ENCODE measurements around the gene AHSA1. TPM values are rescaled to one million over a fixed set of nuclear protein-coding genes. Genes with fewer than 3 reads are reported as not detected.

The AHSA1 gene
- total RNA-seq, 6 experiments from 2014 or later: 155 to 219 (median 178) TPM

DNA sequence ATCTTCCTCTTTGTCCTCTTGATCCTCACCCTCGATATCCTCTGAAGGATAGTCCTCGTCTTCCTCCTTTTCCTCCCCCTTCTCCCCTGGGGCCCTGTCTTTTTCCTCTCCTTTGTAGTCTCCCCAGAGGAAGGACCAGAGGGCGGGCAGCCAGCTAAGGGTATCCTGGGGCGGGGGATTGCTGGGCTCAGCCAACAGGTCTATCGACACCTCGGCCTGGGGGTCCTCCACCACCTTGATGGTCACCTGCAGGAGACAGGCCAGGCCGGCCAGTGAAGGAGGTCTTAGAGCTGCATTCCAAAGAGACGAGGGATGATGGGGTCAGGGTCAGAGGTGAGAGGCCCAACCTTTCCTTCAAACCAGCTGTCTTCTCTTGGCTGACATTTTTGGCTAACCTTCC is 24.5 kb downstream of the AHSA1 start:
- Mint-ChIP-seq H3K9me3 (no peaks in the 10 kb centered on the region), H3K36me3 (ENCODE audit: low read depth) (no peaks in the 10 kb centered on the region), H3K4me3 (no peak overlapping the region), H3K27ac (no peak overlapping the region), H3K4me1 (ENCODE audit: low read depth) (peaks cover 15% of the 10 kb centered on the region), H3K27me3 (ENCODE audit: insufficient read depth) (peaks cover 3% of the 10 kb centered on the region)
- TF ChIP-seq, protein P1, sequence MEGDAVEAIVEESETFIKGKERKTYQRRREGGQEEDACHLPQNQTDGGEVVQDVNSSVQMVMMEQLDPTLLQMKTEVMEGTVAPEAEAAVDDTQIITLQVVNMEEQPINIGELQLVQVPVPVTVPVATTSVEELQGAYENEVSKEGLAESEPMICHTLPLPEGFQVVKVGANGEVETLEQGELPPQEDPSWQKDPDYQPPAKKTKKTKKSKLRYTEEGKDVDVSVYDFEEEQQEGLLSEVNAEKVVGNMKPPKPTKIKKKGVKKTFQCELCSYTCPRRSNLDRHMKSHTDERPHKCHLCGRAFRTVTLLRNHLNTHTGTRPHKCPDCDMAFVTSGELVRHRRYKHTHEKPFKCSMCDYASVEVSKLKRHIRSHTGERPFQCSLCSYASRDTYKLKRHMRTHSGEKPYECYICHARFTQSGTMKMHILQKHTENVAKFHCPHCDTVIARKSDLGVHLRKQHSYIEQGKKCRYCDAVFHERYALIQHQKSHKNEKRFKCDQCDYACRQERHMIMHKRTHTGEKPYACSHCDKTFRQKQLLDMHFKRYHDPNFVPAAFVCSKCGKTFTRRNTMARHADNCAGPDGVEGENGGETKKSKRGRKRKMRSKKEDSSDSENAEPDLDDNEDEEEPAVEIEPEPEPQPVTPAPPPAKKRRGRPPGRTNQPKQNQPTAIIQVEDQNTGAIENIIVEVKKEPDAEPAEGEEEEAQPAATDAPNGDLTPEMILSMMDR (IDR thresholded peaks at IDR 0.05): no peak
- no peak for DNase-seq

DNA sequence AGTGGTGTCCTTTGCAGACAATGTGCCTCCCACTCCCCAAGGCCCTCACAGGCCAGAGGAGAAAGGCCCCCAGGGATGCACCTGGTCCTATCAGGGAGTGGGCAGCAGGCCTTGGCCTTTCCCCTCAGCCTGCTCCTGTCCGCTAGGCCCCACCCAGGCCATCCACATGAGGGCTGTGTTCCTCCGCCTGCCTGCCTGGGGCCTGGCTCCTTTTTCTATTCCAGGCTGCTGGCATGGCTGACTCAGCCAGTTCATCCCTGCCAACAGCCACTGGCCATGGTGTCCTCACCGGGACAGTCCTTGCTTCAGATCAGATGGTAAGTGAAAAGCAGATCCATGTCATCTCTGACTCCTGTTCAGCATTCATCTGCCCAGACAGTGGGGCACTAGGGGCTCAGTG is 27.4 kb downstream of the AHSA1 start:
- no peaks in the 10 kb centered on the region for H3K36me3 Mint-ChIP-seq (ENCODE audit: low read depth)
- H3K27ac Mint-ChIP-seq: no peak overlapping the region
- H3K9me3 Mint-ChIP-seq: no peaks in the 10 kb centered on the region
- peak; percentile 24 for DNase-seq
- H3K4me1 Mint-ChIP-seq (ENCODE audit: low read depth): peaks cover 15% of the 10 kb centered on the region
- no peak overlapping the region for H3K4me3 Mint-ChIP-seq
- H3K27me3 Mint-ChIP-seq (ENCODE audit: insufficient read depth): peaks cover 3% of the 10 kb centered on the region
- TF ChIP-seq, protein P1 (IDR thresholded peaks at IDR 0.05): no peak

DNA sequence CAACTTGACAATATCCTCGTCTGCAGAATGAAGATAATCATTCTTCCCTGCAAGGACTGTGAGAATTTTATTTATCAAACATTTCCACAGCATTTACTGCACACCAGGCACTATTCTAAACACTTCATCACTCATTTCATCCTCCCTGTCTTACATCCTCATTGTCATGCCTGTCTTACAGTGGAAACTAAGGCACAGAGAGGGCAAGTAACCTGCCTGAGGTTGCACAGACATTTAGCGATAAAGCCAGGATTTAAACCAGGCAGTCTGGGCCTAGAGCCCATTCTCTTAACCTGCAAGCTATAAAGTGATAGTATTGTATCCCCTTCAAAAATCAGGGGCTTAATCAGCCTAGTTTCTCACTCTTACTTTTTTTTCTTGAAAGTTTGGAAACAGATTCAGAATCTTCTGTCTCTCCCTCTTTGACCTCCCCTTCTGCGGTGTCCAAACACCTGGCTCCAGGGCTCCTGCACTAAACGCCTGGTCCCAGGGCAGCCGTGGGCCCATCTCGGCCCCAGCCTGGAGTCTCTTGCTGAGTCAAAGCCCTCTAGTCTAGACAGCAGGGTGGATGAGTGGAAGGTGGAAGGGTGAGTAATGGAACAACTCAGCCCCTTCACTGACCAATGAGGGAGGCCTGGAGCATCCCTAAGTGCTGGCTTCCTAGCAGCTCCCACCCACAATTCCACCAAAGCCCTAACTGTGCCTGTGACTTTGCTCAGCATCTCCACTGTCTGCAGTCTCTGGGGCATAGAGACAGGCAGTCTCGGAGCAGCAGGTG is 28.2 kb downstream of the AHSA1 start:
- DNase-seq: peak; percentile 78
- TF ChIP-seq, protein P1 (IDR thresholded peaks at IDR 0.05): no peak
- Mint-ChIP-seq H3K27ac (peak overlapping the region; percentile 58), H3K9me3 (no peaks in the 10 kb centered on the region), H3K4me3 (no peak overlapping the region), H3K4me1 (ENCODE audit: low read depth) (peaks cover 15% of the 10 kb centered on the region), H3K36me3 (ENCODE audit: low read depth) (no peaks in the 10 kb centered on the region), H3K27me3 (ENCODE audit: insufficient read depth) (peaks cover 3% of the 10 kb centered on the region)

DNA sequence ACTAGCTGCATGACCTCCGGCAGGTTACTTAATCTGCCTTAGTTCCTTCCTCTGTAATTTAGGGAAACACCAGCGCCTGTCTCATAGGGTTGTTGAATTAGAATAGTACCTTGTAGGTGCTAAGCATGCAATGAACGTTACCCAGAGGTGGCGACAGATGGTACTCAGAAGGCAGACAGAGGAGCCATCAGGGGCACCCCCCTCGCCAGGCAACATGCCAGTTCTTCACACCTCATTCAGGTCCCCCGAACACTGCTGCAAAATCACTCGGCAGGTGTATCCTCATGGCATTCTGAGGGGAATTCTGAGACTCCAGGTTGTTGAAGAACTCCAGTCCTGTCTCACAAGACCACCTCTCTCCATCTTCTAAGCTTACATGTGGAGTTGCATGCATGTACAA is 30.7 kb downstream of the AHSA1 start:
- peaks cover 15% of the 10 kb centered on the region for H3K4me1 Mint-ChIP-seq (ENCODE audit: low read depth)
- TF ChIP-seq, protein P1 (IDR thresholded peaks at IDR 0.05): no peak
- no peaks in the 10 kb centered on the region for H3K9me3 Mint-ChIP-seq
- H3K27ac Mint-ChIP-seq: no peak overlapping the region
- no peaks in the 10 kb centered on the region for H3K36me3 Mint-ChIP-seq (ENCODE audit: low read depth)
- no peak for DNase-seq
- peaks cover 3% of the 10 kb centered on the region for H3K27me3 Mint-ChIP-seq (ENCODE audit: insufficient read depth)
- no peak overlapping the region for H3K4me3 Mint-ChIP-seq

DNA sequence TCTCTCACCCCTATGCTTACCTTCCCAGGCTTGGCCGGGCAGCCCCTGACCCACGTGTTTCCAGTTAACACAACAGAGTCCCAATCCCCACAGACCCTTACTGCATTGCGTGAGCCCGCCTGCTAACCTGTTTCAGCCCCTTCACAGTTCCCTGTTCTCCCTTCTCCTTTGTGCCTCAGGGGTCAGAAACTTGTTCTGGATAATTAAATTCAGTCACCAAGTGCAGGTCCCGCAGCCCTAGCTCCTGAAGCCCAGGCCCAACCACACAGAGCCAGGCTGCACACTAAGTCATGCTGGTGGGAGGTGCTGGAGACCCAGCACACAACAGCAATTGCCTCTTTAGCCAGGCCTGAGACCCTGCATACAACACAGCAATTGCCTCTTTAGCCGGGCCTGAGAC is 31.1 kb downstream of the AHSA1 start:
- H3K4me3 Mint-ChIP-seq: no peak overlapping the region
- peaks cover 15% of the 10 kb centered on the region for H3K4me1 Mint-ChIP-seq (ENCODE audit: low read depth)

More for the DNA sequence above, 31.1 kb downstream of the AHSA1 start:
- H3K9me3 Mint-ChIP-seq: no peaks in the 10 kb centered on the region
- no peak overlapping the region for H3K27ac Mint-ChIP-seq
- no peaks in the 10 kb centered on the region for H3K36me3 Mint-ChIP-seq (ENCODE audit: low read depth)
- peaks cover 6% of the 10 kb centered on the region for H3K27me3 Mint-ChIP-seq (ENCODE audit: insufficient read depth)
- TF ChIP-seq, protein P1 (IDR thresholded peaks at IDR 0.05): no peak
- DNase-seq: no peak
